Measurements from ENCODE around the gene DLG2. TPM values are rescaled to one million over a fixed set of nuclear protein-coding genes. Genes with fewer than 3 reads are reported as not detected.

DLG2 gene
- total RNA-seq, 1 donor from 2014 or later, result 2.4 TPM

GRCh38 chr11:84408946-84409411 is 1218.2 kb downstream of the DLG2 start:
- no peak overlapping the region for H3K27ac Mint-ChIP-seq
- H3K4me1 Mint-ChIP-seq (ENCODE audit: low read depth), result no peaks in the 10 kb centered on the region
- no peak for TF ChIP-seq CTCF (IDR thresholded peaks at IDR 0.05; ENCODE audit: unreplicated experiment)
- no peak for DNase-seq (ENCODE audit: low spot score, unreplicated experiment)
- H3K36me3 Mint-ChIP-seq (ENCODE audit: insufficient read depth), result no peaks in the 10 kb centered on the region
- no peak overlapping the region for H3K4me3 Mint-ChIP-seq (ENCODE audit: low read depth)
- no peaks in the 10 kb centered on the region for H3K9me3 Mint-ChIP-seq (ENCODE audit: low read depth)
- peaks cover 2% of the 10 kb centered on the region for H3K27me3 Mint-ChIP-seq

GRCh38 chr11:84407091-84407490 is 1220.1 kb downstream of the DLG2 start:
- TF ChIP-seq CTCF (IDR thresholded peaks at IDR 0.05; ENCODE audit: unreplicated experiment), result no peak
- no peak for DNase-seq (ENCODE audit: low spot score, unreplicated experiment)
- H3K27ac Mint-ChIP-seq, result no peak overlapping the region
- no peaks in the 10 kb centered on the region for H3K36me3 Mint-ChIP-seq (ENCODE audit: insufficient read depth)
- H3K4me1 Mint-ChIP-seq (ENCODE audit: low read depth), result no peaks in the 10 kb centered on the region
- peaks cover 2% of the 10 kb centered on the region for H3K27me3 Mint-ChIP-seq
- H3K9me3 Mint-ChIP-seq (ENCODE audit: low read depth), result no peaks in the 10 kb centered on the region
- no peak overlapping the region for H3K4me3 Mint-ChIP-seq (ENCODE audit: low read depth)

- H3K4me3 Mint-ChIP-seq (ENCODE audit: low read depth), result no peak overlapping the region
- no peaks in the 10 kb centered on the region for H3K9me3 Mint-ChIP-seq (ENCODE audit: low read depth)
- TF ChIP-seq CTCF (IDR thresholded peaks at IDR 0.05; ENCODE audit: unreplicated experiment), result peak; percentile 53
- H3K27me3 Mint-ChIP-seq, result no peaks in the 10 kb centered on the region
- H3K36me3 Mint-ChIP-seq (ENCODE audit: insufficient read depth), result no peaks in the 10 kb centered on the region
- H3K4me1 Mint-ChIP-seq (ENCODE audit: low read depth), result no peaks in the 10 kb centered on the region
- DNase-seq (ENCODE audit: low spot score, unreplicated experiment), result no peak
- H3K27ac Mint-ChIP-seq, result no peak overlapping the region
Observed at GRCh38 chr11:84398017-84398626, 1229.0 kb downstream of the DLG2 start.

GRCh38 chr11:84396521-84396920 is 1230.6 kb downstream of the DLG2 start:
- no peaks in the 10 kb centered on the region for H3K9me3 Mint-ChIP-seq (ENCODE audit: low read depth)
- H3K27ac Mint-ChIP-seq, result no peak overlapping the region
- no peaks in the 10 kb centered on the region for H3K27me3 Mint-ChIP-seq
- H3K4me3 Mint-ChIP-seq (ENCODE audit: low read depth), result no peak overlapping the region
- H3K36me3 Mint-ChIP-seq (ENCODE audit: insufficient read depth), result no peaks in the 10 kb centered on the region
- H3K4me1 Mint-ChIP-seq (ENCODE audit: low read depth), result no peaks in the 10 kb centered on the region
- TF ChIP-seq CTCF (IDR thresholded peaks at IDR 0.05; ENCODE audit: unreplicated experiment), result no peak
- no peak for DNase-seq (ENCODE audit: low spot score, unreplicated experiment)

GRCh38 chr11:84390441-84391078 is 1236.6 kb downstream of the DLG2 start:
- peaks cover 3% of the 10 kb centered on the region for H3K4me1 Mint-ChIP-seq (ENCODE audit: low read depth)
- DNase-seq (ENCODE audit: low spot score, unreplicated experiment), result no peak
- H3K27me3 Mint-ChIP-seq, result no peaks in the 10 kb centered on the region
- peak; percentile 45 for TF ChIP-seq CTCF (IDR thresholded peaks at IDR 0.05; ENCODE audit: unreplicated experiment)
- no peaks in the 10 kb centered on the region for H3K36me3 Mint-ChIP-seq (ENCODE audit: insufficient read depth)
- H3K4me3 Mint-ChIP-seq (ENCODE audit: low read depth), result no peak overlapping the region
- H3K9me3 Mint-ChIP-seq (ENCODE audit: low read depth), result no peaks in the 10 kb centered on the region
- H3K27ac Mint-ChIP-seq, result no peak overlapping the region
